ENCODE results near the gene OR5H6.
A peak's percentile ranks its signal among the peaks of the same experiment; 100 is the strongest.
"Not testable (repeated sequence)": the region's sequence is repeated elsewhere in the genome, so short reads cannot be mapped to it uniquely, and the experiment has no call there.

The OR5H6 gene

GRCh38 chr3:98263944-98264343 lies at the start of gene OR5H6:
Gene OR5H6 (plus strand): TSS chr3:98264244. CDS start chr3:98264333, 89 bp downstream.
- DNase-seq (ENCODE audit: low spot score), result no peak

GRCh38 chr3:98215051-98215450 lies 49.0 kb upstream of the OR5H6 start:
- DNase-seq (ENCODE audit: low spot score), result no peak

- DNase-seq (ENCODE audit: low spot score), result no peak
Observed at GRCh38 chr3:98223907-98224672, 40.0 kb upstream of the OR5H6 start.

GRCh38 chr3:98232489-98232888 lies 31.6 kb upstream of the OR5H6 start:
- no peak for DNase-seq (ENCODE audit: low spot score)

GRCh38 chr3:98233468-98233867 lies 30.6 kb upstream of the OR5H6 start:
- no peak for DNase-seq (ENCODE audit: low spot score)

- DNase-seq (ENCODE audit: low spot score), result no peak
Observed at GRCh38 chr3:98240131-98240530, 23.9 kb upstream of the OR5H6 start.

- DNase-seq (ENCODE audit: low spot score), result no peak
Observed at GRCh38 chr3:98242155-98242554, 21.9 kb upstream of the OR5H6 start.

- no peak for DNase-seq (ENCODE audit: low spot score)
Observed at GRCh38 chr3:98243843-98244242, 20.2 kb upstream of the OR5H6 start.

- DNase-seq (ENCODE audit: low spot score), result no peak
Observed at GRCh38 chr3:98246142-98246541, 17.9 kb upstream of the OR5H6 start.

- DNase-seq (ENCODE audit: low spot score), result not testable (repeated sequence)
Observed at GRCh38 chr3:98256026-98256425, 8.0 kb upstream of the OR5H6 start.

- DNase-seq (ENCODE audit: low spot score), result peak; percentile 24
Observed at GRCh38 chr3:98259707-98260106, 4.3 kb upstream of the OR5H6 start.

GRCh38 chr3:98262046-98262445 lies 2.0 kb upstream of the OR5H6 start:
- DNase-seq (ENCODE audit: low spot score), result no peak

- no peak for DNase-seq (ENCODE audit: low spot score)
Observed at GRCh38 chr3:98269846-98270245, 5.8 kb downstream of the OR5H6 start.

- DNase-seq (ENCODE audit: low spot score), result no peak
Observed at GRCh38 chr3:98272126-98272525, 8.1 kb downstream of the OR5H6 start.

GRCh38 chr3:98274914-98275313 lies 10.9 kb downstream of the OR5H6 start:
- DNase-seq (ENCODE audit: low spot score), result no peak

- DNase-seq (ENCODE audit: low spot score), result no peak
Observed at GRCh38 chr3:98282205-98282604, 18.2 kb downstream of the OR5H6 start, which contains the start of gene OR5H2. Gene OR5H2 (plus strand): TSS chr3:98282505. CDS start chr3:98282903, 398 bp downstream.

- DNase-seq (ENCODE audit: low spot score), result no peak
Observed at GRCh38 chr3:98290916-98291315, 26.9 kb downstream of the OR5H6 start.

- no peak for DNase-seq (ENCODE audit: low spot score)
Observed at GRCh38 chr3:98291332-98291957, 27.4 kb downstream of the OR5H6 start.
